Suprapubic skin (tissue), 3 donors: Measurements from ENCODE around the gene HSD17B14.

Experiments used
- POLR2AphosphoS5 ChIP-seq, 3 donors: sonication (generic); formaldehyde crosslinking; IDR thresholded peaks; one replicate each; pipeline ENCODE4 v1.6.1; 2017; ENCODE audit warnings: antibody characterized with exemption in 3 of 3
- TF ChIP-seq, protein P1 (sequence below), 2 donors: fragments of 200-600 bp in 1 of 2; fragments of 450-650 bp in 1 of 2; sonication (generic) in 1 of 2; IDR thresholded peaks; one replicate each; pipeline ENCODE4 v1.5.1; 2016 to 2019; ENCODE audit warnings: antibody characterized with exemption in 2 of 2, mild to moderate bottlenecking in 1 of 2, moderate library complexity in 1 of 2

DNA sequence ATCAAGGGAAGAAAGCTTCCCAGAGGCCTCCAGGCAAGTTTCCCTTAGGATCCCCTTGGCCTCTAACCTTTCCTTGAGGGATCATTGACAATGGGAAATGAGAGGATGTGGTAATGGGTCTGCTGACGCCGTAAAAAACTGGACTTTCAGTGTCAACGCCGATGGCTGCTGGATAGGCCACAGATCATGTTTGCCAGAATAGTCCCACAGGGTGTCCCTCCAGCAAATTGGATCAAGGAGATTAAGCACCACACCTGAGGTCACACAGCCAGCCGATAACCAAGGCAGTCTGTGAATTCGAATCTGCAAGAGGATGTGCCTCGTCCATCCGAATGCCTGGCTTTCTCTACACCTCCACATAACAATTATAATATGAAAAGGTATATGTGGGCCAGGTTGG lies 43.0 kb downstream of the HSD17B14 start:
- TF ChIP-seq, protein P1, sequence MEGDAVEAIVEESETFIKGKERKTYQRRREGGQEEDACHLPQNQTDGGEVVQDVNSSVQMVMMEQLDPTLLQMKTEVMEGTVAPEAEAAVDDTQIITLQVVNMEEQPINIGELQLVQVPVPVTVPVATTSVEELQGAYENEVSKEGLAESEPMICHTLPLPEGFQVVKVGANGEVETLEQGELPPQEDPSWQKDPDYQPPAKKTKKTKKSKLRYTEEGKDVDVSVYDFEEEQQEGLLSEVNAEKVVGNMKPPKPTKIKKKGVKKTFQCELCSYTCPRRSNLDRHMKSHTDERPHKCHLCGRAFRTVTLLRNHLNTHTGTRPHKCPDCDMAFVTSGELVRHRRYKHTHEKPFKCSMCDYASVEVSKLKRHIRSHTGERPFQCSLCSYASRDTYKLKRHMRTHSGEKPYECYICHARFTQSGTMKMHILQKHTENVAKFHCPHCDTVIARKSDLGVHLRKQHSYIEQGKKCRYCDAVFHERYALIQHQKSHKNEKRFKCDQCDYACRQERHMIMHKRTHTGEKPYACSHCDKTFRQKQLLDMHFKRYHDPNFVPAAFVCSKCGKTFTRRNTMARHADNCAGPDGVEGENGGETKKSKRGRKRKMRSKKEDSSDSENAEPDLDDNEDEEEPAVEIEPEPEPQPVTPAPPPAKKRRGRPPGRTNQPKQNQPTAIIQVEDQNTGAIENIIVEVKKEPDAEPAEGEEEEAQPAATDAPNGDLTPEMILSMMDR (IDR thresholded peaks at IDR 0.05), result no peak
- no peak for TF ChIP-seq POLR2AphosphoS5 (IDR thresholded peaks at IDR 0.05)
